Osteocyte (in vitro differentiated cells): Measurements from ENCODE around the gene DMD. TPM values are rescaled to one million over a fixed set of nuclear protein-coding genes. Genes with fewer than 3 reads are reported as not detected.

Source experiments
- DNase-seq: peaks from one replicate; pipeline ENCODE4 v3.0.0; 2021; ENCODE audit warnings: mixed read lengths; ENCODE audit not compliant: unreplicated experiment; ENCODE audit errors: extremely low spot score
- H3K27ac Mint-ChIP-seq: one replicate; pipeline ENCODE4 v1.8.0; 2021; ENCODE audit warnings: mild to moderate bottlenecking, mixed read lengths; ENCODE audit not compliant: unreplicated experiment
- H3K27me3 Mint-ChIP-seq: one replicate; pipeline ENCODE4 v1.8.0; 2021; ENCODE audit warnings: mixed read lengths; ENCODE audit not compliant: unreplicated experiment
- H3K36me3 Mint-ChIP-seq: one replicate; pipeline ENCODE4 v1.8.0; 2021; ENCODE audit warnings: mixed read lengths; ENCODE audit not compliant: unreplicated experiment
- H3K4me1 Mint-ChIP-seq: one replicate; pipeline ENCODE4 v1.8.0; 2021; ENCODE audit warnings: mixed read lengths; ENCODE audit not compliant: unreplicated experiment
- H3K4me3 Mint-ChIP-seq: one replicate; pipeline ENCODE4 v1.8.0; 2021; ENCODE audit warnings: mild to moderate bottlenecking, moderate library complexity, mixed read lengths; ENCODE audit not compliant: unreplicated experiment
- H3K9me3 Mint-ChIP-seq: one replicate; pipeline ENCODE4 v1.8.0; 2021; ENCODE audit warnings: mixed read lengths; ENCODE audit not compliant: unreplicated experiment
- total RNA-seq: library from RNA; stranded (reverse); gene quantifications from 2 replicates; pipeline ENCODE4 v1.2.1, GENCODE V29; 2021
- TF ChIP-seq, protein P1 (sequence below): fragments of 200-600 bp; sonication (generic); IDR thresholded peaks from 2 replicates; pipeline ENCODE4 v1.5.0; 2021; ENCODE audit warnings: antibody characterized with exemption, mild to moderate bottlenecking, moderate library complexity

The DMD gene
- total RNA-seq, 1 donor from 2014 or later = 317 TPM

DNA sequence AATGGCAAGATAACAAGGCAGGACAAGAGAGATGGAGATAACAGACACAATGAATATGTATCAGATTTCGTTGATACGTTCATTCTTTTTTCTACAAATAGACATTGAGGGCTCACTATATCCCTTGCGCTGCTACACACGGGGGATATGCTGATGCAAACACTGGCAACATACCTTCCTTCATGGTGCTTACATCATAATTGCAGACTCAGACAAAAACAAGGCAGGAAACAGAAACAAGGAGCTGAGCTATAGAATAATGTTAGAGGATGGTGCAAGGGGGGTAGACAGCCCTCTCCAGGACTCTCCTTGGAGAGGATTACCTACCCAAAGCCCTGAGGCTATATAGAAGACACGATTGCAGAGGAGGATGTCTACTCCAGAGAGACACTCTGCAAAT, 1069.5 kb downstream of the DMD start:
- TF ChIP-seq, protein P1, sequence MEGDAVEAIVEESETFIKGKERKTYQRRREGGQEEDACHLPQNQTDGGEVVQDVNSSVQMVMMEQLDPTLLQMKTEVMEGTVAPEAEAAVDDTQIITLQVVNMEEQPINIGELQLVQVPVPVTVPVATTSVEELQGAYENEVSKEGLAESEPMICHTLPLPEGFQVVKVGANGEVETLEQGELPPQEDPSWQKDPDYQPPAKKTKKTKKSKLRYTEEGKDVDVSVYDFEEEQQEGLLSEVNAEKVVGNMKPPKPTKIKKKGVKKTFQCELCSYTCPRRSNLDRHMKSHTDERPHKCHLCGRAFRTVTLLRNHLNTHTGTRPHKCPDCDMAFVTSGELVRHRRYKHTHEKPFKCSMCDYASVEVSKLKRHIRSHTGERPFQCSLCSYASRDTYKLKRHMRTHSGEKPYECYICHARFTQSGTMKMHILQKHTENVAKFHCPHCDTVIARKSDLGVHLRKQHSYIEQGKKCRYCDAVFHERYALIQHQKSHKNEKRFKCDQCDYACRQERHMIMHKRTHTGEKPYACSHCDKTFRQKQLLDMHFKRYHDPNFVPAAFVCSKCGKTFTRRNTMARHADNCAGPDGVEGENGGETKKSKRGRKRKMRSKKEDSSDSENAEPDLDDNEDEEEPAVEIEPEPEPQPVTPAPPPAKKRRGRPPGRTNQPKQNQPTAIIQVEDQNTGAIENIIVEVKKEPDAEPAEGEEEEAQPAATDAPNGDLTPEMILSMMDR = no peak
- H3K4me3 Mint-ChIP-seq = no peak overlapping the region
- no peaks in the 10 kb centered on the region for H3K27me3 Mint-ChIP-seq
- no peak overlapping the region for H3K27ac Mint-ChIP-seq
- no peak for DNase-seq
- H3K36me3 Mint-ChIP-seq = no peaks in the 10 kb centered on the region
- H3K4me1 Mint-ChIP-seq = no peaks in the 10 kb centered on the region
- peaks cover 4% of the 10 kb centered on the region for H3K9me3 Mint-ChIP-seq

DNA sequence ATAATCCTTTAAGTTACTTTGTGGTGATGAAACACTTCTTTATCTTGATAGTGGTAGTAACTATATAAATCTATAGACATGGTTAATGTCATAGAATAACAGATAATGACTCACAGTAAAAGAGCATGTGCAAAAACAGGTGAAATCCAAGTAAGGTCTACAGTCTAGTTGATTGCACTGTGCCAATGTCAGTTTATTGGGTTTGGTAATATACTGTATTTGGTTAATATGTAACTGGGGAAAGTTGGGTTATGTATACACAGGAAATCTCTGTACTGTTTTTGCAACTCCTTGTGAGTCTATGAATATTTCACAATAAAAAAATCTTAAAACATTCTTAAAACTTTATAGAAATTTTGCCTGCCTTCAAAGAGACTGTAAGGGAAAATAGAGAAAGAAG, 1071.9 kb downstream of the DMD start:
- H3K9me3 Mint-ChIP-seq = peaks cover 4% of the 10 kb centered on the region
- TF ChIP-seq, protein P1 = no peak
- H3K4me1 Mint-ChIP-seq = no peaks in the 10 kb centered on the region
- H3K4me3 Mint-ChIP-seq = no peak overlapping the region
- H3K36me3 Mint-ChIP-seq = no peaks in the 10 kb centered on the region
- no peak for DNase-seq
- no peak overlapping the region for H3K27ac Mint-ChIP-seq
- H3K27me3 Mint-ChIP-seq = no peaks in the 10 kb centered on the region

DNA sequence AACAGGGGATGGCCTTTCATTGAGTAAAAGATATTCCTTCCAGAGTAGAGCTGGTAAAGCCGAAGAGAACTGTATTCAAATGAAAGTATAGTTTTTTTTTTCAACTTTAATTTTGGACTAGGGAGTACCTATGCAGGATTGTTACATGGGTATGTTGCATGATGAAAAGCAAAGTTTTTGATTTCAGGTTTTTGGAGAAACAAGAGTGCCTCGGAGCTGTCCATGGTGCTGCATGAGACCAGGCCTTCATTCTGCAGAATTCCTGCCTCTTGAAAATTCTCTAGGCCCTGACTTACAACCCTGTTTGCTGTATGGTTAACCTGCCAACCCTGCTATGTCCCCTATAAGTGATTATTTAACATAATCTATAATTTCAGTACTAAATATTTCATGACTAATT, 1073.8 kb downstream of the DMD start:
- Mint-ChIP-seq H3K4me3 (no peak overlapping the region), H3K27me3 (no peaks in the 10 kb centered on the region), H3K36me3 (no peaks in the 10 kb centered on the region), H3K9me3 (peaks cover 16% of the 10 kb centered on the region), H3K4me1 (no peaks in the 10 kb centered on the region), H3K27ac (no peak overlapping the region)
- TF ChIP-seq, protein P1 = no peak
- no peak for DNase-seq

DNA sequence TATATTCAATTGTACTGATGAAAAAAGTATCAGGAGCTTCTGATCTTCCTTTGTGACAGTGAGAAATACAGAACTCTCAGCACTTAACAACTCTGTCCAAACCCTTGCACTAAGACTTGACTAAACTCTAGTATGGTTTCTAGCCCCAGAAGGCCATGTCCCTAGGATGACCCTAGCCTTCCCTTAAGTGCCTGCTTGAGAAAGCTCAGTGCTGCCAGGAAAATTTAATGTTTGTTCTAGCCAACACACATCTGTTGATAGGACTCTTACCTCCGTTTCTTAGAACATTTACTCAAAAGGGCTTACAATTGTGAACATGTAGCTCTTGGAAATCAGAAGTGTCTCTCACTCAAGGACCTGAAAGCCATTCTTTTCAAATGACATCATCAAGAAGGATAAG, 1084.4 kb downstream of the DMD start:
- no peaks in the 10 kb centered on the region for H3K36me3 Mint-ChIP-seq
- no peaks in the 10 kb centered on the region for H3K4me1 Mint-ChIP-seq
- no peak overlapping the region for H3K4me3 Mint-ChIP-seq
- TF ChIP-seq, protein P1 = no peak
- H3K9me3 Mint-ChIP-seq = no peaks in the 10 kb centered on the region
- no peak overlapping the region for H3K27ac Mint-ChIP-seq
- no peaks in the 10 kb centered on the region for H3K27me3 Mint-ChIP-seq
- DNase-seq = no peak

DNA sequence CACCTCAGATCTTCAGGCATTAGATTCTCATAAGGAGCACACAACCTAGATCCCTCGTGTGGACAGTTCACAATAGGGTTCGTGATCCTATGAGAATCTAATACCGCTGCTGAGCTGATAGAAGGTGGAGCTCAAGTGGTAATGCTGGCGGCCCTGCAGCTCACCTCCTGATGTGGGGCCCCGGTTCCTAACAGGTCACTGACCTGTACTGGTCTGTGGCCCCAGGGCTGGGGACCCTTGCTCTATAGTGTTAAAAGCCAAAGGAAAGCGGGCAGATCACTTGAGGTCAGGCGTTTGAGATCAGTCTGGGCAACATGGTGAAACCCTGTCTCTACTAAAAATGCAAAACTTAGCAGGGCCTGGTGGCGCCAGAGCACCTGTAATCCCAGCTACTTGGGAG, 1092.5 kb downstream of the DMD start:
- Mint-ChIP-seq H3K4me1 (no peaks in the 10 kb centered on the region), H3K4me3 (no peak overlapping the region), H3K27me3 (no peaks in the 10 kb centered on the region), H3K27ac (no peak overlapping the region), H3K36me3 (no peaks in the 10 kb centered on the region), H3K9me3 (no peaks in the 10 kb centered on the region)
- TF ChIP-seq, protein P1 = no peak
- DNase-seq = no peak
